CD4-positive, alpha-beta T cell treated with Interleukin-17A for 1 hour (primary cell): ENCODE data around the gene CAVIN4.

ENCODE experiments used
- DNase-seq: peaks from one replicate; pipeline ENCODE4 v3.0.0-alpha.2; 2020

The CAVIN4 gene

DNA sequence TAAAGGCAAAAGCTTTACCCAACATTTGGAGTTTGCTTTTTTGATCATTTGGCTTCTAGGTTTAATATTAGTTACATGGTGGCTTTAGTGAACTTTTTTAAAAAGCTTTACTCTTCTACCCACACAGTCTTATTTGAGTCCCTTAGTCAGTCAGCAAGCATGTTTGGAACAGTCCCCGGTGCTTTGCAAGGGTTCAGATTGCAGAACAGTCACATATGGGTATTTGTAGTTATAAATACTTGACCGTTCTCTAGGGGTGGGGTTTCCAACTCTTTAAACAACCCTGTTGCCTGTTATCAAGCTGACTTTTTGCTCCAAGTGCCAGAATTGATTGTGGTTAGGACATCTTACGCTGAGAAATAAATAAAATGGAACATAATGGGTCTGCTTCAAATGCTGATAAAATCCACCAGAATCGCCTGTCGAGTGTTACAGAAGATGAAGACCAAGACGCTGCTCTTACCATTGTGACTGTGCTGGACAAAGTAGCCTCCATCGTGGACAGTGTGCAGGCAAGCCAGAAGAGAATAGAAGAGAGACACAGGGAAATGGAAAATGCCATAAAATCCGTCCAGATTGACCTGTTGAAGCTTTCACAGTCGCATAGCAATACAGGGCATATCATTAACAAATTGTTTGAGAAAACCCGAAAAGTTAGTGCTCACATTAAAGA is at the start of gene CAVIN4:
Gene CAVIN4, plus strand, starts transcription at position 304 of the 673 bp plus-strand sequence. Its CDS starts 65 bp downstream, at position 369.
- DNase-seq, result no peak

DNA sequence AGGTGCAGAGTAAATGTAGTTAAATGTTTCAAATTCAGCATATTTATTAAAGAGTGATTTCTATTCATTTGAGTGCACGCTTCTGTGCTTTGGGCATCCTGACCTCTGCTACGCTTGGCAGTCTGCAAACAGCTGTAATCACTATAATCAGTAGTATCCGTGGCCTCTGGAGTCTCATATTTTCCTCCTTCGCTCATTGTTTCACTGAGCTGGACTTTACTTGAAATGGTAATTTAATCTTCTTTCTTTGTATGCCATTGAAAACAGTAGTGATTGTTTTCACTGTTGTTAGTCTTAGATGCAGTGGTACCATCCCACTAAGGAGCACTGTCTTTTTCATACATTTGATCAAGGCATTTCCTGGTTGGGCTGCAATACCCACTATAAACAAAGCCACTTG is 43.5 kb upstream of the CAVIN4 start:
- no peak for DNase-seq

GRCh38 chr9:100540327-100540726 is 37.6 kb upstream of the CAVIN4 start:
- DNase-seq, result no peak

GRCh38 chr9:100549048-100549447 is 28.8 kb upstream of the CAVIN4 start:
- no peak for DNase-seq

DNA sequence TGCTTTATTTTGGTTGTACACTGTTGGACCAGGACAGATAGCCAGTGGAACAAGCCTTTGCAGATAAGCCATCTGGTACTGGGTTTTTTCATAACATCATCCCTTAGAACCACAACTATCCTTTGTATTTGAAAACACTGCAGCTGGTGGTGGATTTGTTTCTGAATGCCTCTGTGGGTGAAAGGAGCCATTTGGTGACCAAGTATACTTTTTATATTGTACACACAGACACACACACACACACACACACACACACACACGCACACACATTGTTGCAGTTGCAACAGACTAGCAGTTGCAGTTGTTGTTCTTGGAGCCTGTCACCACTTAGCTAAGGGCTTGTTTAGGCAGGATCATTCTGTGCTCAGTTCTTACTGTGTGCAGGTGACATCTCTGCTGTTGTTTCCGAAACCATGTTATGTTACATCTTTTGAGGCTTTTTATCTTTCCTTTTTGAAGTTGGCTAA is 22.9 kb upstream of the CAVIN4 start:
- DNase-seq, result no peak

- no peak for DNase-seq
Measured at GRCh38 chr9:100555471-100555870, 22.4 kb upstream of the CAVIN4 start.

DNA sequence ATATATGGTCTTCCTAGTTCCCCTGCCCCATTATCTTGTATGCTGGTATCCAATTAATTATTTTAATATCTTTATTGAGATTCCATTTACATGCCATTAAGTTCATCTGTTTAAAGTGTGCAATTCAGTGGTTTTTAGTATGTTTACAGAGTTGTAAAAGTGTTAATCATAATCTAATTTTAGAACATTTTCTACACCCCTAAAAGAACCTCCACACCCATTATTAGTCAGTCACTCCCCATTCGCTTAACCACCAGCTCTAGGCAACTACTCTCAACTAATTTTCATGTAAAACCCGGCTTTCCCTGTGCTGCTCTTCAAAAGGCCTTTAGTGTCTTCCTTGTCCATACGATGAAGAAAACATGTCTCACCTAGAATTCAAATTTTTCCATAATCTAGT is 20.8 kb upstream of the CAVIN4 start:
- no peak for DNase-seq

DNA sequence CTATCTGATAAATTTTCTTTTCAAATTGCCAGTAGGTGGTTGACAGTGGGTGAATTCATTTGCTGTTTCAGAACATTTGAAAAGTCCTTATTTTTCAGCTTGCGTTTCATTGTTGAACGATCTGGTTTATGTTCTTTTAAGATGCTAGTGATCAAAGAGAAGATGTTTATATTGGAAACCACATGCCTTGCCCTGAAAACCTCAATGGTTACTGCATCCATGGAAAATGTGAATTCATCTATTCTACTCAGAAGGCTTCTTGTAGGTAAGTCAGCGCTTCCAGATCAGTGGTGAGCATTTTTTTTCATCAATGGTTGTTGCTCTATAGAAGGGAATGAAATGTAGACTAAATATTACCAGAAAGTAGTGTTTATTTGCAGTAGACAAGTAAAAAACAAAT is 16.6 kb upstream of the CAVIN4 start:
- no peak for DNase-seq

GRCh38 chr9:100567856-100568255 is 10.0 kb upstream of the CAVIN4 start:
- DNase-seq, result no peak

- DNase-seq, result no peak
Measured at GRCh38 chr9:100573655-100574260, 4.1 kb upstream of the CAVIN4 start.

DNA sequence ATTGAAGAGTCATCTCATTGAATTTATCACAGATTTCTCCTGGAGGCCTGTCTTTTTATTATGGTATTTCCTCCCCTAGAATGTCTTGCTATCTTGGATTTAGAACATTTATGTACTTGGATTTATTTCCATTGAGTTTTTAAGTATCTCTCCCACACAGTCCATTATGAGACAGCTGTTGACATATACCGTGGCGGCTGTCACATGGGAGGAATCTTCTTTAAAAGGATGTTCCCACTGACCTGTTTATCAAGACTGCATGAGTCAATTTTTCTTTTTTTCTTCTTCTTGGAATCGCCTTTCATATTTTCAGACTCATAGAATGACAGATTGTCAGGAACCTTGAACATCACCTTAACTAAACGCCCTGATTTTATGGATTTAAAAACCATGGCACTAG is 2.9 kb upstream of the CAVIN4 start:
- DNase-seq, result no peak

DNA sequence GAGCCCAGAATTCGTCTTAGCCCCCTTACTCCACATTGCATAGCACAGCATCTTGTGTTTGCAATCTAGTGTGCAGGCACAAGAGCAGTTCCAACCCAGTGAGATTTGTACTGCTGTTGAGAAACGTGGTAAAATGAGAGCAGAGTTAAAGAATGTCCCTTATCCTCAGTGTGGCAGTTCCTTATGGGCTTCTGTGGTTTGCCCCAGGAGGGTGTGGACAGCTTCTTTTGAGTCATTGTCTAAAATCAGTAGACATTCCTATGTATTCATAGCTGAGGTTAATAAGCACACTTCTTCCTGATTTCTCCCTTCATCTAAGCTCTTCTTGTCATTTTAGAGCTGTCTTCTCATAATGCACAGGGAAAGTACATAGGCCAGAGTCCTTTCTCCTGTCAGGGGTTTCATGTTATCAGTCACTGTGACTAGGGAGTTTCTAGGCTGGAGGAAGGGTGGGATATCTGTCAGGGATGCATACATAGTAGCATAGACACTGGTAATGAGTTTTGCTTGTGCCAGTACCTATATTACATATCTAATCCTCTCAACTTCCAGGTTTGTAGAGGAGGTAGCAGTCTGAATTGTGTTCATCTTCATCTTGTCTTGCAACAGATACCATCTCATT is 2.0 kb upstream of the CAVIN4 start:
- DNase-seq, result no peak

DNA sequence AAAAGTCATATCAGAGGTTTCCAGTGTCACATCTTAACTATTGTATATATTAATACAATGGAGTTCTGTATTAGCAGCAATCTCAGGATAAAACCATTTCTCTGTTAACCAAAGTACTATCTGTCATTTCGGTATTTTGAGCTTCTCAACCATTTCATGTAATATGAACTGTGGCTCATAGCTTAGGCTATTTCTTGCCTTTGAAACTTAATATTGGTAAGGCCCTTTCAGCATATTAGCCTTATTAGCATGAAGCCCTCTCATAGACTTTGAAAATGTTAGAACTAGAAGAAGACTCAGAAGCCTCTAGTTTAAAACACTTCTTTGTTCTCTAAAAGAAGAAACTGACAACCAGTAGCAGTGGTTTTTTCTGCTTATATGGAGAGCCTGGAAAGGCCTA is 731 bp downstream of the CAVIN4 start:
- no peak for DNase-seq

DNA sequence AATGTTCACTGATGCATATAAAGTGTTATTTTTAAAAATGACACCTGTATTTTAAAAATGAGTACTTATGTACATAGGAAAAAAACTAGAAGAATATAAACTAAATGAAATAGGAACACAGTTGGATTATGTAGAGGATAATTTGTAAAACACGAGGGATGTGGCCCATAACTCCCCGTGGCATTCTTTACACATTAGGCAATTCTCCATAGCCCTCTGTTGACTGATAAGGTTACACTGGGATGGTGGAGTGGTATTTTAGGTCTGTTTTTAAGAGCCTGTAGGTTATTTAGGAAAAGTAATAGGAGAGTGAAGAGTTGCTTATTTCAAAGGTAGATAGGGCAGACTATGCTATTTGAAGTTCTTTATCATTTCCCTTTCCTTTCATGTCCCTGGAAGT is 1.8 kb downstream of the CAVIN4 start:
- DNase-seq, result no peak

- no peak for DNase-seq
Measured at GRCh38 chr9:100580257-100580656, 2.4 kb downstream of the CAVIN4 start.

DNA sequence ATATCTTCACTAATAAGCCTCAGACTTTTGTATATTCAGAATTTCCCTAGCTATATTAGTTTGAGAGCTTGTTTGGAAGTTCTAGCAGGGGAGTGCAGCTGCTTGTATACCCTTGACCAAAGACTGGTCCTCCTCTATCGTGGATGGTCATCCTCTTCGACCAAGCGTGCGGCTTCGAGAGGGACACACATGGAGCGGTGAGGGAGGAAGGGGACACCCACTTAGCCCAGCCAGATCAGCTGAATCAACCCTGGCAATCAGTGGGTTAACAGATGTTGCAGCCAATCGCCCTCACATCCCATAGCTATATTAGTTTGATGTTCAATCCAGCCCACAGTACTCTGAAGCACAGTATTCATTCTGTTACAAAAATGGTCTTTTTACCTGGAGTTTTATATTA is 3.2 kb downstream of the CAVIN4 start:
- no peak for DNase-seq

DNA sequence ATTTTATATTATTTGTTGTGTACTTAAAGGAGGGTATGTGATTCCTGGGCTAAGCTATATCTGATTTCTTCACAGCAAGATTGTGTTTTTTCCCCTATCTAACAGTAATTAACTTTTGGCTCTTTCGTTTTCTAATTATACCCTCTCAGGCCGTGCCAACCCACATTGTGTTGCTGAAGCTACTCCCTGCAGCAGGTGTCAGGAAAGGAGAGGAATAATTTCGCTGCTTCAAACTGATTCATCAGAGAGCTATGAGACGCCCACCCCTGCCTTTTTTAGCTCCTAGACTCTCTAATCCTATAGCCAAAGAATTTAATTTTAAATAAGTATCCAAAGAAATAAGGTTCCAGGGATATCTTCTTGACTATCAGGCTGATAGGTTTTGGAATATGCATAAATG is 3.8 kb downstream of the CAVIN4 start:
- no peak for DNase-seq

GRCh38 chr9:100583014-100583802 is 5.3 kb downstream of the CAVIN4 start:
- DNase-seq, result no peak

DNA sequence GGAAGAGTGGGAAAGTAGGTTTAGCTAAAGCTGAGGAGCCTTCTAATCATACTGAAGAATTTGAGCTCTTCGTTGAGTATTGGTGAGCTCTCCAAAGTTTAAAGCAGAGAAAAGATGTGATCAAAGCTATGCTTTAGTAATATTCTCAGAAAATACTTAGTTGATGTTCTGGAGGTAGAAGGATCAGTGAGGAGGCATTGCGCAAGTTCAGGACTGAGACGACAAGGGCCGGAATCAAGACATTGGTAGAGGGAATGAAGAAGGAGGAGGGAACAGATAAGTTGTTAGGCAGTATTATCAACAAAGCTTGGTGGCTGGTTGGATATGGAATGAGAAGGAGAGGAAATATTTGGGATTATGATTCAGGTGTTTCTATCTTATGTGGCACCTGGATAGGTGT is 7.1 kb downstream of the CAVIN4 start:
- no peak for DNase-seq

GRCh38 chr9:100586093-100586492 is 8.2 kb downstream of the CAVIN4 start:
- no peak for DNase-seq

GRCh38 chr9:100587375-100587774 is 9.5 kb downstream of the CAVIN4 start:
- DNase-seq, result no peak

- DNase-seq, result no peak
Measured at GRCh38 chr9:100589582-100589981, 11.7 kb downstream of the CAVIN4 start.

DNA sequence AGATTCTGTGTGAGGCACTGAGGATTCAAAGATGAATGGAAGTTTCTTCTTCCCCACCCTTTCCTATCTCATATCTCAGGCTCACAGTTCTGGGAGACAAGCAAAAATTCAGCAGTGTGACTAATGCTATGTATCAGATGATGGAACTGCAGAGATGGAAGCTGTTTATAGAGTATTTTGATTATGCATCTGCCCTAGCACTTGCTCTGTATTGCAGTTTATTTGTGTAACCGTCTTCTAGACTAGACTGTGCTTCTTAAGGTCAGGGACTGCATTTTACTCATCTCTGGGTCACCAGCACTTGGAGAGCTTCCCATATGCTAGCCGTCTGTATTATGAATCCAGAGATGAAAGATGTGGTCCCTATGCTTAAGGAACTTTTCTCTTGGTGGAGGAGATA is 12.6 kb downstream of the CAVIN4 start:
- DNase-seq, result no peak

GRCh38 chr9:100591139-100591538 is 13.3 kb downstream of the CAVIN4 start:
- no peak for DNase-seq
